ENCODE results near the gene SPTBN5. TPM values are rescaled to one million over a fixed set of nuclear protein-coding genes. Genes with fewer than 3 reads are reported as not detected.

SPTBN5 gene
- 1 to 10 TPM; 2.0 to 2.8 TPM for total RNA-seq
- 0.25 TPM for polyA plus RNA-seq (2013, experiment 1 of 2)
- 0.29 TPM for polyA plus RNA-seq (2013, experiment 2 of 2)
- long read RNA-seq, experiment 1, result 0 reads
- long read RNA-seq, experiment 2, partial matches to known transcripts, result 1 of 2 reads
- long read RNA-seq, experiment 2, other reads (novel, unspliced or antisense), result 1 of 2 reads
- long read RNA-seq, experiment 3, partial matches to known transcripts, result 3 of 9 reads
- long read RNA-seq, experiment 3, other reads (novel, unspliced or antisense), result 6 of 9 reads
- long read RNA-seq, experiment 4, result 0 reads

GRCh38 chr15:41893422-41894250, at the start of gene SPTBN5:
TSS of gene SPTBN5 (minus strand) at chr15:41894053. CDS start at chr15:41893497, 556 bp downstream.
- Mint-ChIP-seq H3K27ac (peak within 1 kb of the TSS; percentile 30), H3K4me1 (peaks cover 28% of the 10 kb centered on the region), H3K36me3 (ENCODE audit: low read depth) (peaks cover 6% of the 10 kb centered on the region), H3K27me3 (ENCODE audit: insufficient read depth) (no peaks in the 10 kb centered on the region), H3K9me3 (no peaks in the 10 kb centered on the region), H3K4me3 (no peak within 1 kb of the TSS)
- no peak for DNase-seq
- no peak for TF ChIP-seq CTCF (conservative IDR thresholded peaks at IDR 0.05)
- H3K4me1 ChIP-seq (ENCODE audit: control insufficient read depth, insufficient read depth, low read length), result peaks cover 18% of the 10 kb centered on the region
- no peaks in the 10 kb centered on the region for H3K9me3 ChIP-seq (ENCODE audit: control insufficient read depth, low read length)
- H3K9ac ChIP-seq (ENCODE audit: extremely low read depth, low read length, poor library complexity, severe bottlenecking), result no peak within 1 kb of the TSS
- WGBS, 2 experiments (ENCODE audit: insufficient coverage in 1 of 2, insufficient read length in 1 of 2), result 94 to 99% methylated on average over 12 to 15 of the region's 15 CpGs
- H3K36me3 ChIP-seq (ENCODE audit: control insufficient read depth, insufficient read depth, low read length), result peaks cover 3% of the 10 kb centered on the region
- H3K27me3 ChIP-seq (ENCODE audit: control insufficient read depth, insufficient read depth, low read length, poor library complexity, severe bottlenecking), result no peaks in the 10 kb centered on the region
- H3K27ac ChIP-seq (ENCODE audit: low read depth, low read length), result no peak within 1 kb of the TSS
- H3K4me3 ChIP-seq (ENCODE audit: low read length), result no peak within 1 kb of the TSS

- Histone ChIP-seq H3K4me1 (ENCODE audit: control insufficient read depth, insufficient read depth, low read length) (no peaks in the 10 kb centered on the region), H3K27ac (ENCODE audit: low read depth, low read length) (no peak overlapping the region), H3K27me3 (ENCODE audit: control insufficient read depth, insufficient read depth, low read length, poor library complexity, severe bottlenecking) (no peaks in the 10 kb centered on the region), H3K4me3 (ENCODE audit: low read length) (no peak overlapping the region), H3K36me3 (ENCODE audit: control insufficient read depth, insufficient read depth, low read length) (peaks cover 36% of the 10 kb centered on the region), H3K9me3 (ENCODE audit: control insufficient read depth, low read length) (no peaks in the 10 kb centered on the region), H3K9ac (ENCODE audit: extremely low read depth, low read length, poor library complexity, severe bottlenecking) (no peak overlapping the region)
- H3K27ac Mint-ChIP-seq, result no peak overlapping the region
- H3K4me1 Mint-ChIP-seq, result no peaks in the 10 kb centered on the region
- no peak for TF ChIP-seq CTCF (conservative IDR thresholded peaks at IDR 0.05)
- WGBS, 2 experiments (ENCODE audit: insufficient coverage in 1 of 2, insufficient read length in 1 of 2), result 90 to 100% methylated on average over 5 to 7 of the region's 7 CpGs
- no peaks in the 10 kb centered on the region for H3K27me3 Mint-ChIP-seq (ENCODE audit: insufficient read depth)
- H3K4me3 Mint-ChIP-seq, result no peak overlapping the region
- H3K36me3 Mint-ChIP-seq (ENCODE audit: low read depth), result peaks cover 15% of the 10 kb centered on the region
- H3K9me3 Mint-ChIP-seq, result no peaks in the 10 kb centered on the region
- peak; percentile 33 for DNase-seq
Observed at GRCh38 chr15:41942886-41943285, 49.0 kb upstream of the SPTBN5 start.

GRCh38 chr15:41941644-41942415, 48.0 kb upstream of the SPTBN5 start:
- Histone ChIP-seq H3K27ac (ENCODE audit: low read depth, low read length) (peak overlapping the region; percentile 26), H3K4me1 (ENCODE audit: control insufficient read depth, insufficient read depth, low read length) (no peaks in the 10 kb centered on the region), H3K9me3 (ENCODE audit: control insufficient read depth, low read length) (no peaks in the 10 kb centered on the region), H3K27me3 (ENCODE audit: control insufficient read depth, insufficient read depth, low read length, poor library complexity, severe bottlenecking) (no peaks in the 10 kb centered on the region), H3K9ac (ENCODE audit: extremely low read depth, low read length, poor library complexity, severe bottlenecking) (no peak overlapping the region), H3K36me3 (ENCODE audit: control insufficient read depth, insufficient read depth, low read length) (peaks cover 41% of the 10 kb centered on the region), H3K4me3 (ENCODE audit: low read length) (no peak overlapping the region)
- peaks cover 17% of the 10 kb centered on the region for H3K36me3 Mint-ChIP-seq (ENCODE audit: low read depth)
- WGBS, 2 experiments (ENCODE audit: insufficient coverage in 1 of 2, insufficient read length in 1 of 2), result 83 to 90% methylated on average over 12 to 22 of the region's 22 CpGs
- TF ChIP-seq CTCF (conservative IDR thresholded peaks at IDR 0.05), result no peak
- no peak overlapping the region for H3K4me3 Mint-ChIP-seq
- peak overlapping the region; percentile 48 for H3K27ac Mint-ChIP-seq
- no peaks in the 10 kb centered on the region for H3K4me1 Mint-ChIP-seq
- peak; percentile 61 for DNase-seq
- H3K27me3 Mint-ChIP-seq (ENCODE audit: insufficient read depth), result no peaks in the 10 kb centered on the region
- H3K9me3 Mint-ChIP-seq, result no peaks in the 10 kb centered on the region
